GM23338 (cell line): ENCODE results near the gene CAMKK2.

Source experiments
- CREB1 ChIP-seq: fragments of 250-450 bp; sonication (Bioruptor Pico); IDR thresholded peaks from 2 replicates; pipeline ENCODE4 v1.5.0; 2020; ENCODE audit warnings: low read depth, mild to moderate bottlenecking, moderate library complexity
- EZH2 ChIP-seq: fragments of 200-600 bp; sonication (generic); IDR thresholded peaks from one replicate; pipeline ENCODE4 v1.8.0; 2017; ENCODE audit warnings: antibody characterized with exemption, mild to moderate bottlenecking, low read depth; ENCODE audit not compliant: unreplicated experiment
- EZH2phosphoT487 ChIP-seq: fragments of 200-600 bp; sonication (generic); IDR thresholded peaks from one replicate; pipeline ENCODE4 v1.8.1; 2018; ENCODE audit warnings: antibody characterized with exemption; ENCODE audit not compliant: unreplicated experiment
- JUNB ChIP-seq: IDR thresholded peaks from one replicate; pipeline ENCODE4 v1.6.1; 2016; ENCODE audit warnings: antibody characterized with exemption; ENCODE audit not compliant: unreplicated experiment
- POLR2AphosphoS5 ChIP-seq: IDR thresholded peaks from 2 replicates; pipeline ENCODE4 v1.6.1; 2016; ENCODE audit warnings: antibody characterized with exemption, low read depth
- ZNF331 ChIP-seq: fragments of 250-450 bp; sonication (Bioruptor Pico); IDR thresholded peaks from 2 replicates; pipeline ENCODE4 v1.5.0; 2020; ENCODE audit warnings: low read depth, mild to moderate bottlenecking, moderate library complexity
- TF ChIP-seq, protein P1 (sequence below), 2 experiments: fragments of 200-600 bp in 1 of 2; sonication (generic) in 1 of 2; conservative IDR thresholded peaks; 2 replicates each; pipeline versions ENCODE4 v1.5.1 to v1.6.1; 2016 to 2017; ENCODE audit warnings: antibody characterized with exemption in 2 of 2, low read depth in 2 of 2, mild to moderate bottlenecking in 2 of 2, moderate library complexity in 1 of 2
- TF ChIP-seq, protein P2 (sequence below): IDR thresholded peaks from one replicate; pipeline ENCODE4 v1.6.1; 2018; ENCODE audit warnings: antibody characterized with exemption; ENCODE audit not compliant: unreplicated experiment

DNA sequence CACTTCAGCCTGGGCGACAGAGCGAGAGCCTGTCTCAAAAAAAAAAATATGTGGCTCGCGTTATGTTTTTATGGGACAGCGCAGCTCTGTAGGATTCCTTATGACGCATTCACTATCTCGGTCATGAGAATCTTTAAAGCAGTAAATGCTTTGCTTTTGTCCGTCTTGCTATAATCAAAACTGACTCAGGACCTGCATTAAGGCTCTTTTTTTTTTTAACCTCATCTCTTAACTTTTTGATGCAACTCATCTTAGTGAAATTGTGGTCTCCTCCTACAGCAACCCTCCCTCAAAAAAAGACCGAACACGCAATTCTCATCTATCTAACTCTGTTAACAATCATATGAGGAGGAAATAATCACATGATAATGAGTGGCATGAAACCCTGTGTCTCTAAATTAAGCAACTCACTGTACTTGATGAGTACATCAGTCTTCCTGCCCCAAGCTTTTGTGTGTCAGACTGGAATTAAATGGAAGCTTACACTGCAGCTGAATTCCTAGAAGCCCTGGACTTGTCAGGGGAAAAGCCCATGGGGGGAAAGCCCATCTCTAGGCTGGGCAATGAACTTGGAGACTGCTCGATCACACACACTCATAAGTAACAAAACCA is 82.2 kb downstream of the CAMKK2 start:
- TF ChIP-seq POLR2AphosphoS5 (no peak), JUNB (no peak), EZH2 (no peak), ZNF331 (CRISPR knock-in tag) (no peak), CREB1 (CRISPR knock-in tag) (no peak), EZH2phosphoT487 (no peak)
- TF ChIP-seq, protein P1, sequence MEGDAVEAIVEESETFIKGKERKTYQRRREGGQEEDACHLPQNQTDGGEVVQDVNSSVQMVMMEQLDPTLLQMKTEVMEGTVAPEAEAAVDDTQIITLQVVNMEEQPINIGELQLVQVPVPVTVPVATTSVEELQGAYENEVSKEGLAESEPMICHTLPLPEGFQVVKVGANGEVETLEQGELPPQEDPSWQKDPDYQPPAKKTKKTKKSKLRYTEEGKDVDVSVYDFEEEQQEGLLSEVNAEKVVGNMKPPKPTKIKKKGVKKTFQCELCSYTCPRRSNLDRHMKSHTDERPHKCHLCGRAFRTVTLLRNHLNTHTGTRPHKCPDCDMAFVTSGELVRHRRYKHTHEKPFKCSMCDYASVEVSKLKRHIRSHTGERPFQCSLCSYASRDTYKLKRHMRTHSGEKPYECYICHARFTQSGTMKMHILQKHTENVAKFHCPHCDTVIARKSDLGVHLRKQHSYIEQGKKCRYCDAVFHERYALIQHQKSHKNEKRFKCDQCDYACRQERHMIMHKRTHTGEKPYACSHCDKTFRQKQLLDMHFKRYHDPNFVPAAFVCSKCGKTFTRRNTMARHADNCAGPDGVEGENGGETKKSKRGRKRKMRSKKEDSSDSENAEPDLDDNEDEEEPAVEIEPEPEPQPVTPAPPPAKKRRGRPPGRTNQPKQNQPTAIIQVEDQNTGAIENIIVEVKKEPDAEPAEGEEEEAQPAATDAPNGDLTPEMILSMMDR (conservative IDR thresholded peaks at IDR 0.05; ENCODE audit: low read depth in 2 of 2): no peak
- TF ChIP-seq, protein P2, sequence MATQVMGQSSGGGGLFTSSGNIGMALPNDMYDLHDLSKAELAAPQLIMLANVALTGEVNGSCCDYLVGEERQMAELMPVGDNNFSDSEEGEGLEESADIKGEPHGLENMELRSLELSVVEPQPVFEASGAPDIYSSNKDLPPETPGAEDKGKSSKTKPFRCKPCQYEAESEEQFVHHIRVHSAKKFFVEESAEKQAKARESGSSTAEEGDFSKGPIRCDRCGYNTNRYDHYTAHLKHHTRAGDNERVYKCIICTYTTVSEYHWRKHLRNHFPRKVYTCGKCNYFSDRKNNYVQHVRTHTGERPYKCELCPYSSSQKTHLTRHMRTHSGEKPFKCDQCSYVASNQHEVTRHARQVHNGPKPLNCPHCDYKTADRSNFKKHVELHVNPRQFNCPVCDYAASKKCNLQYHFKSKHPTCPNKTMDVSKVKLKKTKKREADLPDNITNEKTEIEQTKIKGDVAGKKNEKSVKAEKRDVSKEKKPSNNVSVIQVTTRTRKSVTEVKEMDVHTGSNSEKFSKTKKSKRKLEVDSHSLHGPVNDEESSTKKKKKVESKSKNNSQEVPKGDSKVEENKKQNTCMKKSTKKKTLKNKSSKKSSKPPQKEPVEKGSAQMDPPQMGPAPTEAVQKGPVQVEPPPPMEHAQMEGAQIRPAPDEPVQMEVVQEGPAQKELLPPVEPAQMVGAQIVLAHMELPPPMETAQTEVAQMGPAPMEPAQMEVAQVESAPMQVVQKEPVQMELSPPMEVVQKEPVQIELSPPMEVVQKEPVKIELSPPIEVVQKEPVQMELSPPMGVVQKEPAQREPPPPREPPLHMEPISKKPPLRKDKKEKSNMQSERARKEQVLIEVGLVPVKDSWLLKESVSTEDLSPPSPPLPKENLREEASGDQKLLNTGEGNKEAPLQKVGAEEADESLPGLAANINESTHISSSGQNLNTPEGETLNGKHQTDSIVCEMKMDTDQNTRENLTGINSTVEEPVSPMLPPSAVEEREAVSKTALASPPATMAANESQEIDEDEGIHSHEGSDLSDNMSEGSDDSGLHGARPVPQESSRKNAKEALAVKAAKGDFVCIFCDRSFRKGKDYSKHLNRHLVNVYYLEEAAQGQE: no peak
